Fibroblast of the aortic adventitia (primary cell): ENCODE measurements around the gene CUL3. TPM values are rescaled to one million over a fixed set of nuclear protein-coding genes. Genes with fewer than 3 reads are reported as not detected.

Experiments
- DNase-seq: peaks from one replicate; pipeline ENCODE4 v3.0.0-alpha.2; 2010; ENCODE audit warnings: low read depth
- H3K4me3 ChIP-seq: 2 replicates; pipeline ENCODE4 v1.5.1; 2011; ENCODE audit warnings: low read depth, mild to moderate bottlenecking, control low read depth, low read length, moderate library complexity
- total RNA-seq: library from RNA; depleted of rRNA; stranded (reverse); fragments of >200 nt; gene quantifications from 2 replicates; pipeline ENCODE4 v1.2.3, GENCODE V29; 2012; ENCODE audit warnings: low replicate concordance
- TF ChIP-seq, protein P1 (sequence below): IDR thresholded peaks from 2 replicates; pipeline ENCODE4 v1.5.1; 2011; ENCODE audit warnings: mild to moderate bottlenecking, low read length, control low read depth, inconsistent platforms; ENCODE audit not compliant: insufficient read depth

CUL3 gene
- total RNA-seq, 1 donor: 75.7 TPM

GRCh38 chr2:224545884-224546644 is 39.1 kb downstream of the CUL3 start:
- TF ChIP-seq, protein P1, sequence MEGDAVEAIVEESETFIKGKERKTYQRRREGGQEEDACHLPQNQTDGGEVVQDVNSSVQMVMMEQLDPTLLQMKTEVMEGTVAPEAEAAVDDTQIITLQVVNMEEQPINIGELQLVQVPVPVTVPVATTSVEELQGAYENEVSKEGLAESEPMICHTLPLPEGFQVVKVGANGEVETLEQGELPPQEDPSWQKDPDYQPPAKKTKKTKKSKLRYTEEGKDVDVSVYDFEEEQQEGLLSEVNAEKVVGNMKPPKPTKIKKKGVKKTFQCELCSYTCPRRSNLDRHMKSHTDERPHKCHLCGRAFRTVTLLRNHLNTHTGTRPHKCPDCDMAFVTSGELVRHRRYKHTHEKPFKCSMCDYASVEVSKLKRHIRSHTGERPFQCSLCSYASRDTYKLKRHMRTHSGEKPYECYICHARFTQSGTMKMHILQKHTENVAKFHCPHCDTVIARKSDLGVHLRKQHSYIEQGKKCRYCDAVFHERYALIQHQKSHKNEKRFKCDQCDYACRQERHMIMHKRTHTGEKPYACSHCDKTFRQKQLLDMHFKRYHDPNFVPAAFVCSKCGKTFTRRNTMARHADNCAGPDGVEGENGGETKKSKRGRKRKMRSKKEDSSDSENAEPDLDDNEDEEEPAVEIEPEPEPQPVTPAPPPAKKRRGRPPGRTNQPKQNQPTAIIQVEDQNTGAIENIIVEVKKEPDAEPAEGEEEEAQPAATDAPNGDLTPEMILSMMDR: no peak
- H3K4me3 ChIP-seq: no peak overlapping the region
- DNase-seq: peak; percentile 53

- TF ChIP-seq, protein P1: no peak
- H3K4me3 ChIP-seq: no peak overlapping the region
- no peak for DNase-seq
Measured at GRCh38 chr2:224543939-224544338, 41.2 kb downstream of the CUL3 start.

DNA sequence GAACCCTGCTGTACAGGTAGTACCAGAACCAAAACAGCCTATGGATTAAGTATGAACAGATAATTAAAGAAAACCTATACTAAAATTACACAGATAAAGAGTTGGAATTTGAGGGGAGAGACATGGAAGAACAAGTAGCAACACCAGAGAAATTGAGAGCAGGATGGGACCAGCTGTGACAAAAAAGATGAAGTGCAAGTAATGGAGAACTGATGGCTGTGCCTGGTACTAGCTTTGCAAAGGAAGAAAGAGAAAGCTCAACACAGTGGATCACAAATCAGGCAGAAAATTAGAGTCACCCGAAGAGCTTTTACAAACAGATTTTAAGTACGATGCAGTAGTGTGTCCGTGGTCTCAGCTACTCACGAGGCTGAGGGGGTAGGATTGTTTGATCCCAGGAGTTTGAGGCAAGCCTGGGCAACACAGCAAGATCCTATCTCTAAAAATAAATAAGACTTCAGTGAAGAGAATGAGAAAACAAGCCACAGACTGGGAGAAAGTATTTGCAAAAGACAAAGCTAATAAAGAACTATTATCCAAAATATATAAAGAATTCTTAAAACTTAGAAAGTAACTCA is 46.5 kb downstream of the CUL3 start:
- DNase-seq: no peak
- no peak overlapping the region for H3K4me3 ChIP-seq
- TF ChIP-seq, protein P1: no peak

- TF ChIP-seq, protein P1: no peak
- no peak for DNase-seq
- H3K4me3 ChIP-seq: no peak overlapping the region
Measured at GRCh38 chr2:224532931-224533330, 52.2 kb downstream of the CUL3 start.

GRCh38 chr2:224532441-224532840 is 52.7 kb downstream of the CUL3 start:
- TF ChIP-seq, protein P1: no peak
- DNase-seq: no peak
- no peak overlapping the region for H3K4me3 ChIP-seq

- H3K4me3 ChIP-seq: no peak overlapping the region
- TF ChIP-seq, protein P1: no peak
- DNase-seq: no peak
Measured at GRCh38 chr2:224528171-224528570, 57.0 kb downstream of the CUL3 start.

DNA sequence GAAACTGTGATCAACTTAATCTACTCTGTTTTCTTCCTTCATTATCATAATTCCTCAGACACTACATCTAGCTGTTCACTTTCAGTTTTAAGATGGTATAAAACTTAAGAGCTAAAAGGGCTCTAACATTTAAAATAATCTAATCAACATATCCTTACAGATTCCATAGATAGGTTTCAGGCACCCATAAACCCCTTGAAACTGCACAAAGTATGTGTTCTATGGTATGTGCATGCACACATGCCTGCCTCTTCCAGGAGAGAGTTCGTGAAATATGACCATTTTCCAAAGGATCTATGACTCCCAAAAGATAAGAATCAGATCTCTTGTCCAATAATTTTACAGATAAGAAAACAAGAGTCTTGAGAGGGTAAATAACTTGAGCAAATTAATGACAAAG is 59.4 kb downstream of the CUL3 start:
- no peak for DNase-seq
- H3K4me3 ChIP-seq: no peak overlapping the region
- TF ChIP-seq, protein P1: no peak
